Kidney tubule cell (primary cell): Measurements from ENCODE around the gene KCNT1.

Source experiments
- DNase-seq: peaks from one replicate; pipeline ENCODE4 v3.0.0-alpha.2; 2018; ENCODE audit warnings: low spot score

KCNT1 gene

DNA sequence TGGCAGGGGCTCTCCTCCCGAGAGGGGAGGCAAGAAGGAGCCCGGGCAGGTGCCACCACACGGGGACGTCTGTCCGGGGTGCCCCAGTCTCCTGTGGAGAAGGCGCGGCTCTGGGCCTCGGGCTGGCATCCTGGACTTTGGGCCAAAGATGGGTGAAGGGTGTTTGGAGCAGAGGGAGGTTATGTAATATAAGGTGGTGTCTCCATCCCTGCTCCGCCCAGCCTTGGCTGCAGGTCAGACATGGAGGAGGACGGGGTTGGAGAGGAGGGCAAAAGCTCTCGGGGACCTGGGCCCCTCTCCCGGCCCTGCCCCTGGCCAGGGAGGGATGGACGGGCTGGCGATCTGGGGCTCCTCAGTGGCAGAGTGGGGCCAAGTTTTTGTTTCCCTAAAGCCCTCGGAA is 1.5 kb upstream of the KCNT1 start:
- DNase-seq: no peak

DNA sequence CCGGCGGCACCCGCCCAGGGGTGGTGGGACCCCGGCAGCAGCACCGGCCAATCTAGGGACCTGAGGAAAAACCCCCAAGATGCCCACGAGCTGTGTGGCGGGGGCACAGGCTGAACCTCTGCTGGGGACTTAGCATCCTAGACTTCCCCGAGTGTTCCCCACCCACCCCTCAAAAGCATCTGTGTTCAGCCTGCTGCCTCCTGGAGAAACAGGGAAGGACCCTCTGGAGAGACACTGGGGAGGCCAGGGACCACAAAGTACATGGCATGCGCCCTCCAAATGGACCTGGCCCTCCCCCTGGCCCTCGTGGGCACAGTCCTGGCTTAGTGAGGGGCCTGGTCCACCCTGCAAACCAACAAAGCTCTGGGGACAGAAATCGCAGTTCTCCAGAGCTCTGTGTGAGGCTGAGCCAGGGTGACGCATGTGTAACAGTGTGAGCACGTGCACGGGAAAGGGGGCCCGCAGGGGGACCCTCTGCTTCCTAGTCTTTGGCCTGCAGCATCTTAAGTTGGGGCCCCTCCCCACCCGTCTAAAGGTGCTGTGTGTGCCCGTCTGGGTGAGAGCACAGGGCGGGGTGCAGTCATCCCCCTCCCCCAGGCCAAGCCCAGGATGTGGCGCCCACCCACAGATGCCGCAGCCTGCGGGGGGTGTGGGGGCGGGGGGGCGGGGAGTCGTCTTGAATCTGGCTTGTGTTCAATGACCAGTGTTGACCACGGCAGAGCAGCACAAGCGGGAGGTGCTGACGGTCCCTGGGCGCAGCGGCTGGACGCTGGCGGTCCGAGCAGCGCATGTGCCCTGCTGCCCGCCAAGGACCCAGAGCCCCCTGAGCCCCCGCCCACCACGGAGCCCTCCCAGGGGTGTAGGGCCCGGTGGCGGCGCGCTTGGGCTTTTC is 672 bp upstream of the KCNT1 start:
- no peak for DNase-seq

DNA sequence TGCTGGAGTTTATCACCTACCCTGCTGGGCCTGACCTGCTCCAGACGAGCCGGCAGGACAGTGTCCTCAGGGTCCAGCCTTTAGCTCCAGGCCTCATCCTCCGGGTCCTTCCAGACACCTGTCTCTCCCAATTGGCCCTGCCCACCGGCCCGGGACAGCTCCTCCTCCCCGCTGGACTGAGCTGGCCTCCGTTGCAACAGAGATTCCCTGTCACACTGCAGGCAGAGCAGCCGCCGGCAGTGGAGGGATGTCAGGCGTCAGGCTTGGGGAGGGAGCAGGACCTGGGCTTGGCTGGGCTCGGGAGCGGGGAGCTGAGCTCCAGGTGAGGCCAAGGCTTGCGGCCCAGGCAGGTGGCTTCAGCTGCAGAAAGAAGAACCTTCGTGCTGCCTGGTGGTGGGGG is 1.7 kb downstream of the KCNT1 start:
- DNase-seq: no peak

DNA sequence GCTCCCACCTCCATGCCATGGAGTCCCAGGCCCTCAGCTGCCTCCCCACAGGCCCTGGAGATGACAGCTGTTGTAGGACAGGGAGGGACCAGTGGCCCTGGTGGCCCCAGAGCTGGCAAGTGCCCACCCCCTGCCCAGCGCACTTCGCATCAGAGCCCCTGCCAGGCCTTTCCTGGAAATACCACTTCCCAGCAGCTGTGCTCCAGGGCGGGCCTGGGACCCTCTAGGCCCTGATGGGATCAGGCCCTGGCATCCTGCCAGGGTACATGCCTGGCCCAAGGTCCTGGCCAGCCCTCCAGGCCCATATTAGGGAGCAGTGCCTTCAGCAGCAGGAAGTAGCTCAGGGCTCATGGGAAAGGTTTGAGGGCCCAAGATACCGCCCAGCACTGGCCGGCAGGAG is 2.5 kb downstream of the KCNT1 start:
- no peak for DNase-seq

DNA sequence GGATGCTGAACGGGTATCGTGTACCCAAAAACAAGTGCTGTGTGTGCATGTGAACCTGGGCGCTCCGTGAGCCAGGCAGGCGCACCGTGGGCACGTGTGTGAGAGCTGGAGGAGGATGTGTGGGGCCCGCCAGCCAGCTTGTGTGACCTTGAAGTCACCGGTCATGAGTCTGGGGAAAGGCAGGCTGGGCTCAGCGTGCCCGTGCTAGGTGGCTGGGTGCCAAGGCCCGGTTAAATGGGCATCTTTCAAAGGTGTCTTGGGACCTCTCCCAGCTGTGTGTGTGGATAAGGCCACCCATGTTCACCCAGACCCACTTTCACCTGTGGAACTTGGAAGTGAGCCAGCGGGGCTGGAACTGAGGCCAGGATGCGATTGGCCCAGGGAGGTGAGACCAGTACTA is 3.4 kb downstream of the KCNT1 start:
- no peak for DNase-seq

DNA sequence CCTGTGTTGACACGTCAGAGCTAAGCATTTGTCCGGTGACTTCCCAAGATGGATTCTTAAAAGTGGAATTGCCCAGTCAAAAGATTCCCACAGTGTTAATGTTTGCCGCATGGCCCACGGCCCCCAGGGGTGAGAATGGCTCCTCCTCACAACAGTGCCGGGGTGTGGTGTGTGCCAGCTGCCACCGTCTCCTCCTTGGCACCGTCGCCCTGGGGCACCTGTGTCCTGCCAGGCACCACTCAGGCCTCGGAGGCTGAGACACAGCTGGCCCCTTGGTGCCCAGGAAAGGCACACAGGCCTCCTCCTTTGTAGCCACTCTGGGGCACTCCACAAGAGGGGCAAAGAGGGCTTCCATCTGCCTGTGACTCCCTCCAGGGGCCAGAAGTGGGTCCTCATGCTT is 4.3 kb downstream of the KCNT1 start:
- no peak for DNase-seq

DNA sequence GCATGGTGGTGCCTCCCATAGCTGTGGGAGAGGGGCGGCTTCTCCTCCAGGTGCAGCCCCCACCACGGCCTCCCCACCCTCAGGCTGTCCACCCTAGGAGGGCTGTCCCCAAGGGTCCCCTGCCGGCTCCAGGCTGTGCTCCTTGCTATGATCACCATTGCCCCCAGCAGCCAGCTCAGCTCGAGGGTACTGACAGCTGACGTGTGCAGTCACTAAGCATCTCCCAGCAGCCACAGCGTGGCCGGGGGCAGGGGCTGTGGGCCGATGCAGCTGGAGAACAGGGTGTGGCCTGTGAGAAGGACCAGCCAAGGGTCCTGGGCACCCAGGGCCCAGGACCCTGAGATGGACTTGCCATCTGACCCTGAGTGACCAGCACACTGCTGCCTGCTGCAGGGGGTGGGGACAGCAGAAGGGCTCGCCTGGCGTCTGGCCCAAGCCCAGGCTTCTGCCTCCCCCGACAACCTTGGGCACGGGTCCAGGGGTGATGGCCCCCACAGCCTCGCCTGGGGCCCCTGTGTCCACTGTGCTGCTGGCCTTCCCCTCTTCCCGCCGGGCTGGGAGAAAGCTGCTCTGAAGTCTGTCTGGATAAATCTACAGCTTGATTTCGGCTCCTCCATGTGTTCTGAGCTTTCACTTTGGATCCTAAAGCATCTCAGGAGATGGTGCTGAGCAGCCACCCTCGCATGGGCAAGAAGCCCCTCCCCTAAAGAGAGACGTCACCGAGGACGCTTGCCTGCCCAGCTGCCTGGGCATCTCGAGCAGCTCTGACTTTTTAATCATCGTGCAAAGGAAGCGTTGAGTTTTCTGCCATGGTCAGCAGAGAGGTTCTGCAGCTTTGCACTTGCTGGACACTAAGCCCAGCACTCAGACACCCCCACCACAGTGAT is 5.5 kb downstream of the KCNT1 start:
- no peak for DNase-seq

DNA sequence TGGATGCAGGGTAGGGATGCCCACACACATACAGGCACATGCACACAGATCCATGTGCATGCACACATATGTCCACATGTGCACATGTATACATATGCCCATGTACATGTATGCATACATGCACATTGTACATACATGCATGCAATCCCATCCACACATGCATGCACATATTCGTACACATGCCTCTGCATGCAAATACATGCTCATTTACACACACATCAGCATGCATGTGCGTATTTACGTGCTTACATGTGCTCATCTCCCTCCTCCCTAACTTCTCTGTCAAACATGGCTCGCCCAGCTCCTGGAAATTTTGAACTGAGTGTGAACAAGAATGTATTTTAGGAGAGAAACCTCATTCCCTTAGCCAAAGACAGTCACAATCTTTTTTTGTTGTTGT is 6.2 kb downstream of the KCNT1 start:
- DNase-seq: no peak

DNA sequence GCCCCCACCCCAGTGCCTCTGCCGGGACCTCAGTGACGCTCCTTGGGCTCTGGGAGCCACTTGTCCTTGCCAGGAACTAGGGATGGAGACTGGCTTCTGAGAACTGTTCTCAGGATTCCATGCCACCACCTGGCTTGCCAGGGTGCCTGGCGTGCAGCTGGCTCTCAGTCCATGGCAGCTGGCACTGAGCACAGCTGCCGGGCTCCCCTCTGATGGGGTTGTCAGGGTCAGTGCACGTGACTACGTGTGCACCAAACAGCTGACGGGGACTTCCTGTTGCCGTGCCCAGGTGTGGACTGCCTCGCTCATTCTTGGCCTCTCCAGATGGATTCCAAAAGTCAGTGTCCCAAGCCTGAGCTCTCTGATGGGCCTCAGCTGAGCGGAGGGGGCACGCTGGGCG is 9.4 kb downstream of the KCNT1 start:
- no peak for DNase-seq

DNA sequence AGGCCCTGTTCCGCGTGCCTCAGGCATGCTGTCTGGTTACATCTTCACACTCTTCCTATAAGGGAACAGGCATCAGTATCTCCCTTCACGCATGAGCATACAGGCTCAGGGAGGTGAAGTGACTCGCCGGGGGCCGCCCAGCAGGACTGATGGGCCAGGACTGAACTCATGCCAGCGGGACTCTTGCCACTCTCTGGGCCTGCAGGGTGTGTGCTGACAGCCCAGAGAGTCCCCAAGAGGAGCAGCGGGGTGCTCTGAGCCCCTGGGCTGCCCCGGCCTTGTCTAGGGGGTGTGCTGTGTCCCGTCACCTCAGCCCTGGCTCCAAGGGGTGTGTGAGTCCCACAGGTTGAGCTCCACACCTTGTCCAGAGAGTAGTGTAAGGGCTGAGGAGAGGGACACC is 9.9 kb downstream of the KCNT1 start:
- DNase-seq: no peak

DNA sequence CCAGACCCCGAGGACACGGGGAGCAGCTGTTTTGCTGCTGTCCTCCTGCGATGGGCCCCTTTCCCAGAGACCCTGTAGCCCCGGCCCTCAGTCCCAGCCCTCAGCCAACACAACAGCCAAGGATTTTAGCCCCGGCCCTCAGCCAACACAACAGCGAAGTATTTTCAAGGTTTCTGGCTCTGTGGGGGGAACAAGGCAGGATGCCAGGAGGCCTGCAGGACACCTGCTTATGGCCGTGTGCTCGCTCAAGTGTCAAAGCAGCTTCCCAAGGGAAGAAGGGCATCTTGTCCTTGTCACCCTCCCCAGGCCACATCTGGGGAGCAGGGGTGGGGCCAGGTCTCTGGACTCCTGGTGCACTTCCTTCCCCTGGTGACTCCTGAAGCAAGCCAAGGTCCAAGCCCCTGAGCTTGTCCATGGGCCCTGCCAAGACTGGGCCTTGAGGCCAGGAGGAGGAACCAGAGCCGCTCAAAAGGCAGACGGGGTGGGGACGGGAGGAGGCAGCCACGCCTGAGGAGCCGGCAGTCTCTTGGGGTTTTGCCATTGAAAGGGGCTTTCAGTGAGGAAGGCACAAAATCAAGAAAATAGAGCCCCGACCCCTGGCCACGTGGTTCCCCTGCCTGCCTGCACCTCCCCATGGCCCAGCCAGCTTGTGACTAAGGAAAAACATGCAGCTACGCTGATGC is 10.8 kb downstream of the KCNT1 start:
- no peak for DNase-seq

DNA sequence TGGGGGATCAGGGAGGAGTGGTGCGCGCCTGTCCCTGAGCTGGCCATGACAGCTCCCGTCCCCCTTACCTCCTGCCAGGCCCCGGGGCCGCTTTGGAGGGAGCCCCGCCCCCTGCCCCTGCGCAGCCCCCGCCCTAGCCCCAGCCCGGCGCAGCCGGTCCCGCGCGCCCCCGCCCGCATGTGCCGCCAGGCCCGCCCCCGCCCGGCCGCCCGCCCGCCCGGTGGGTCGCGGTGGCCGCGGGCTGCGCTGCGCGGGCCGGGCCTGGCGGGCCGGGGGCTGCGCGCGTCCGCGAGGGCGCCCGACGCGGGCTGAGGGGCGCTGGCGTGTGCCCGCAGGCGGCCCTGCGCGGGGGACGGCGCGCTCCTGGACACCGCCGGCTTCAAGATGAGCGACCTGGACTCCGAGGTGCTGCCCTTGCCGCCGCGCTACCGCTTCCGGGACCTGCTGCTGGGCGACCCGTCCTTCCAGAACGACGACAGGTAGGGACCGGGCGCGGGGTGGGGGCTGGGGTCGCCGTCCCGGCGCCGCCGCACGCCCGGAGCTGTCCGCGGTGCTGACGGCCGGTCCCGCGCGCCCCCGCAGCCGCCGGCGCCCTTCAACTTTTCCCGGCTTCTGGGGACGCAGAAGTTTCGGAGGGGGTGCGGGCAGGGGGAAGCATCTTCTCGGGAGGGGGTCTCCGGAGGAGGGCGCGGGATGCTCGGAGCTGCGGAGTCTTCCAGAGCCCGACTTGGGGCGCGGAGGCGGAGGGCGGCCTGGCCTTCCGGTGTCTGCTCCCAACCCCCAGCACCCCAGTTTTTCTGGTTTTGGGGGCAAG is 12.5 kb downstream of the KCNT1 start:
- no peak for DNase-seq

DNA sequence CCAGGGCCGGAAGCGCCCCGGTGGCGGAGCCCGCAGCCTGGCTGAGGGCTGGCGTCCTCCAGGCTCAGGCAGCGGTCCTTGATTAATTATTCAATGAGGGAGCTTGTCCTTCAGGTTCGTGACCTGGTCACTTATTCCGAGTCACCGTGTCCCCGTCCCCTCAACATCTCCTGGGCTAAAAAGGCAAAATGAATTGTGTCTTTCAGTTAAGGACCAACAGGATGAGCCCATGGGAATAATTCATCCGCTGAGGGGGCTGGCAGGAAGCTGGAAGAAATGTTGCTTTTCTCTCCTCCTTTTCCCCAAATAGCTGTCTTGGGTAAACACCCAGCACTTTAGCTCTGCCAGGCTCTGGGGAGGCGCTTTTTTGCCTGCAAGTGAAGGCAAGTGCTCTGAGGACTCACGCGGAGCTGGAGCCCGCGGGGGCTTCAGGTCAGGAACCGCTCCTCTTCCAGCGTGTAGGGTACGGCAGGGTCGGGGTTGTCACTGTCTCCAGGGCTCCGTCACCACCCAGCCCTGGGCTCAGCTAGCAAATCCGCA is 13.1 kb downstream of the KCNT1 start:
- no peak for DNase-seq

DNA sequence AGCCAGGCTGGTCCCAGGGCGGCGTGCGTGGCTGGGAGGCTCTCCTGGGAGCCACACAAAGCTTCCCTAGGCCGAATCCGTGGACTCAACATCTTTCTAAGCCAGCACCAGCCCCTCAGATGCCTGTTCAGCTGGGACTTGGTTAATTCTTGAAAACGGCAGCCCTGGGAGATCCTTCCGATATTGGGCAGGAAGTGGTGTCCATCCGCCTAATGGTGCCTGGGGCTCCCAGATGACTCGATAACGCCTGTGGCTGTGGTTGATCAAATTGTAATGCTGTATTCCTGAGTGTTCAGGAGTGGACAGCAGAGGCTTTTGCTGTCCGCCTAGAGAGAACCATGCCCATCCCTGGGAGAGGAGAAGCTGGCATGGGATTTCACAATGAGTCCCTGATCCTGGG is 14.1 kb downstream of the KCNT1 start:
- no peak for DNase-seq

DNA sequence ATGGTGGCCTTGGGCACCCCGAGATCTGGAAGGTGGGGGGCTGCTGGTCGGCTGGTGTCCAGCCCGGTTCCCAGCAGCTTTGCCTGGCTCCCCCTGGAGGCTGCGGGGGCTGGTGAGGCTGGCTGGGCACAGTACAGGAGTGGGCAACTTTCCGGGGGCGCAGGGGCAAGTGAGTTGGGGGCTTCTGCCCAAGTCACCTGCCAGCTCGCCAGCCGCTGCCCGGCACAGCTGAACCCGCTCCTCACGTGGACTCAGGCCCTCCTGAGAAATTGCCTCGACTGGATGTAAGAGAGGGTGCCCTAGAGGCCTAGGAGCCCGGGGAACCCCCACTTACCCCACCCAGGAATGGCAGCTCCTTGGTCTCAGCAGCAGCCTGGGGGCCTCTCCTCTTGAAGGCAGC is 15.4 kb downstream of the KCNT1 start:
- no peak for DNase-seq

DNA sequence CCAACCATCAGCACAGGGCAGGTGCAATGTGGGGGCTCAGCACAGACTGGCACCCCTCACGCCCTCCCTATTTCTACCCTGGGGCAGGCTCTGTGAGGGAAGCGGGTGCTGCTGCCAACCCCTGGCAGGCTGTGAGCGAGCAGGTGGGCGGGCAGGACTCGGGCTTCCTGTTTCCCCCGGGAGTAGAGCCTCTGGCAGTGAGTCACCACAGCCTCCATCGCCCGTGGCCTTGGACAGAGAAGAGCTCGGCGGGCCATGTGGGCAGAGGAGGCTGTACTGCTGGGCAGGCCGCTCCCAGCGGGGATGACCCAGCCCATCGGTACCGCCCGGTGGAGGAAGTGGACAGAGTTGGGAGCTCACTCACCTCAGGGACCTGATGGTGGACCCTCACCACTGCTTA is 16.6 kb downstream of the KCNT1 start:
- DNase-seq: peak; percentile 35

DNA sequence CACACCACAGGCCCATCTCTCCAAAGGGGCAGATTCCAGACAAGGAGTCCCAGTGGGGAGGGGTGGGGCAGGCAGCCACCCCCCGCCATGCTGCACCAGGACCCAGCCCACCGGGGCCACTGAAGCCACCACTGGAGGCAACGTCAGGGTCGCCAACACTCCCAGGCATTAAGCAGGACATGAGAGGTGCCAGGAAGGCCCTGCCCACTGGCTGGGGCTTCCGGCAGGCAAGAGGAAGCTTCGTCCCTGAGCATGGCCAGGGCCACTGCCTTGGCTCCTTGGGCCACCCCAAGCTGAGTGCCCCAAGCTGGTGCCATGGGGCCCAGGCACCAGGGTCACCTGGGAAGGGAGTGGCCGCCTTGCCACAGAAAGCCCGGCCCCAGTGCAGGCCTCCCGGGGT is 17.5 kb downstream of the KCNT1 start:
- no peak for DNase-seq

DNA sequence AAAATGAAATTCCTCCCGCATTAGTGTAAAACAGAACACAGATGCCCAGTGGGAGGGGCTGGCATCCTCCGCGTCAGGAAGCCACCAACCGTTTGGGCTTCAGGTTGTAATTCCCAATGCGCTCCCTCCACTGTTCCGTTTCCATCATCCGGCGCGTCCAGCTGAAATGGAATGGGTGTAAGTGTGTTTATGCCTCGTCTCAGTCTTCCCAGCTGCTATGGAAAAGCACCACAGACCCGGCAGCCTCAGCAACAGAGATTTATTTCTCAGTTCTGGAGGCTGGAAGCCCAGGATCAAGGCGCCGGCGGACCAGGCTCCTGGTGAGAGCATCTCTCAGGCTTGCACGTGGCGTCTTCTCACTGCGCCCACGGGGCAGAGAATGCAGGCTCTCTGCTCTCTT is 20.4 kb downstream of the KCNT1 start:
- DNase-seq: no peak

DNA sequence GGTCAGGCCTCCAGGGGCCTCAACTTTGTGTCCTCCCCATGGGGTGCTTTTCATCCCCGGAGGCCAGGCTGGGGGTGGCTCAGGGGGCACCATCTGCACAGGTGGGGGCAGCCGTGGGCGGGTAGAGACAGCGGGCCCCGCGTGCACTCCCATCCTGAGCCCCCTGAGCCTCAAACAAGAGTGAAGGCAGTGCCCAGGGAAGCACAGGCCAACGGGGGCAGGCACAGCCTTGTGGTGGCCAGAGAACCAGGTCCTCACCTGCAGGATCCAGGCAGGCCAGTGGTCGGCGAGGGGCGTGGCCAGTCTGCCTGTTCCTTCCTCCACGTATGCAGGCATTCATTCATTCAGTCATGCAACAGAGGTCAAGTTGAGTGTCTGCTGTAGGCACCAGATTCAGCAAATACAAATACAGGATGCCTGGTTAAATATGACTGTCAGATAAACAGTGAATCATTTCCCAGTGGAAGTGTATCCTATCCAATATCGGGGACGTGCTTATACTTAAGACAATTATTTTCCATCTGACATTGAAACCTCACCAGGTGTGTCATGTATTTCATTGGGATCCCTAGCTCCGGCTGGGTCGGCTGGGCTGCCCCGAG is 22.3 kb downstream of the KCNT1 start:
- no peak for DNase-seq

DNA sequence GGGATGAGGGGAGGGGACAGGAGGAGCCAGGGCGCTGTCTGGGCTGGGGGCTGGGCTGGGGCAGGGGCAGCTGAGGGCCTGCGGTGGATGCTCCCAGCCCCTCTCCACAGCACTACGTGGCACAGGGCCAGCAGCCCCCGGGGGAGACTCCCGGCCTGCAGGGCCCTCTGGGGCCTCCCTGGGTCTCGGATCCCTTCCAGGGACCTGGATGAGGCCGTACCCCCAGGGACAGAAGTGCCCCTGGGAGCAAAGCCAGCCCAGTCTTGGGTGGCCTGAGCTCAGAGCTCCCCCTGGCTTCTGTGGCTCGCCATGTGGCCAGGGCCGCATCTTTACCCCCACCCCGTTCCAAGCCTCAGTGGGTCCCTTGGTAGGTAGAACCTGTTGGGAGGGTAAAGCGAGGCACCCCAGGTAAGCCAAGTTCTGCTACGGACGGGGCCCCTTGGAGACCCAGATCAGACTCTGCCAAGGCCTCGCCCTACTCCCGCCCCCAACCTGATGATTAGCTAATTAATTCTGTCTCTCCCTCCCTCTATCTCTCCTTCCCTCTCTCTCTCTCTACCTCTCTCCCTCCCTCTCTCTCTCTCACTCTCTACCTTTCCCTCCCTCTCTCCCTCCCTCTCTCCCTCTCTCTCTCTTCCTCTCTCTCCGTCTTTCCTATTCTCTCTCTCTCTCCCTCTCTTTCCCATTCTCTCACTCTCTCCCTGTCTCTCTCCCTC is 24.3 kb downstream of the KCNT1 start:
- no peak for DNase-seq
